Esophagus muscularis mucosa (tissue), 4 donors: ENCODE results near the gene TOMM5.

Experiments
- EP300 ChIP-seq: sonication (generic); formaldehyde crosslinking; IDR thresholded peaks from one replicate; pipeline ENCODE4 v1.6.1; 2017; ENCODE audit warnings: antibody characterized with exemption
- POLR2A ChIP-seq: fragments of 450-650 bp; IDR thresholded peaks from one replicate; pipeline ENCODE4 v1.6.1; 2017; ENCODE audit warnings: antibody characterized with exemption, moderate library complexity, mild to moderate bottlenecking, low read depth
- POLR2AphosphoS5 ChIP-seq, 2 donors: sonication (generic); formaldehyde crosslinking; IDR thresholded peaks; one replicate each; pipeline ENCODE4 v1.6.1; 2017; ENCODE audit warnings: antibody characterized with exemption in 2 of 2
- TF ChIP-seq, protein P1 (sequence below), 3 experiments: fragments of 200-600 bp in 2 of 3; fragments of 450-650 bp in 1 of 3; sonication (generic) in 2 of 3; IDR thresholded peaks; one replicate each; pipeline ENCODE4 v1.5.1; 2017 to 2019; ENCODE audit warnings: antibody characterized with exemption in 3 of 3, mild to moderate bottlenecking in 2 of 3, moderate library complexity in 1 of 3

DNA sequence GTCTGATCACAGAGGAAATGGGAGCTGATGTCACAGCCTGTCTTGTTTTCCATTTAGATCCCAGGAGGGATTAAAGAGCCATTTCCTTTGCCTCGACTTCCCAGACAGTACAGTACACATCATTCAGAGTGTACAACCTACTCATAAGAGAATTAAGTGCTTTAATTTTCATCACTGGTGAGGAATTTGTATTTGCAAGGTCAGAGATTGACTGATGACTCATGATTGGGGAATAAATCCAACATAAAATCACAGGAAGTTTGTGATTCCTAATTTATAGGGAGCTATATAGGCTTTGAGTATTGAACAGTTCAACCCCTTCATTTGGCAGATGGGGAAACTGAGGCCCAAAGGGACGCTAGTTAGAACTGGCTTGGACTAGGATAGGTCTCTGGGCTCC is 4.1 kb upstream of the TOMM5 start:
- TF ChIP-seq POLR2A = no peak
- TF ChIP-seq, protein P1, sequence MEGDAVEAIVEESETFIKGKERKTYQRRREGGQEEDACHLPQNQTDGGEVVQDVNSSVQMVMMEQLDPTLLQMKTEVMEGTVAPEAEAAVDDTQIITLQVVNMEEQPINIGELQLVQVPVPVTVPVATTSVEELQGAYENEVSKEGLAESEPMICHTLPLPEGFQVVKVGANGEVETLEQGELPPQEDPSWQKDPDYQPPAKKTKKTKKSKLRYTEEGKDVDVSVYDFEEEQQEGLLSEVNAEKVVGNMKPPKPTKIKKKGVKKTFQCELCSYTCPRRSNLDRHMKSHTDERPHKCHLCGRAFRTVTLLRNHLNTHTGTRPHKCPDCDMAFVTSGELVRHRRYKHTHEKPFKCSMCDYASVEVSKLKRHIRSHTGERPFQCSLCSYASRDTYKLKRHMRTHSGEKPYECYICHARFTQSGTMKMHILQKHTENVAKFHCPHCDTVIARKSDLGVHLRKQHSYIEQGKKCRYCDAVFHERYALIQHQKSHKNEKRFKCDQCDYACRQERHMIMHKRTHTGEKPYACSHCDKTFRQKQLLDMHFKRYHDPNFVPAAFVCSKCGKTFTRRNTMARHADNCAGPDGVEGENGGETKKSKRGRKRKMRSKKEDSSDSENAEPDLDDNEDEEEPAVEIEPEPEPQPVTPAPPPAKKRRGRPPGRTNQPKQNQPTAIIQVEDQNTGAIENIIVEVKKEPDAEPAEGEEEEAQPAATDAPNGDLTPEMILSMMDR (IDR thresholded peaks at IDR 0.05) = no peak
- TF ChIP-seq POLR2AphosphoS5 (IDR thresholded peaks at IDR 0.05) = no peak
- TF ChIP-seq EP300 = no peak
